WTC11 (cell line): Measurements from ENCODE around the gene TNIP2. TPM values are rescaled to one million over a fixed set of nuclear protein-coding genes. Genes with fewer than 3 reads are reported as not detected.
A peak's percentile ranks its signal among the peaks of the same experiment; 100 is the strongest.

Experiments
- ATAC-seq: fragments of 200-7000 bp; cut with Tn5 transposase; 2 replicates; pipeline ENCODE4 v1.10.0; 2021; ENCODE audit warnings: mild to moderate bottlenecking, moderate library complexity
- CTCF ChIA-PET: fragments of 300-600 bp; sonication (Branson Sonifier 250); formaldehyde crosslinking; loops from one replicate; lab custom pipeline; 2021; ENCODE audit warnings: antibody characterized with exemption; lab: Charles Lee
- POLR2A ChIA-PET: fragments of 350-600 bp; sonication (Branson Sonifier 250); formaldehyde crosslinking; loops from one replicate; lab custom pipeline; 2021; ENCODE audit warnings: antibody characterized with exemption; lab: Charles Lee
- DNase-seq: peaks from one replicate; pipeline ENCODE4 v3.0.0; 2021; ENCODE audit warnings: low spot score
- H3K27ac Mint-ChIP-seq: 2 replicates; pipeline ENCODE4 v1.8.0; 2021; ENCODE audit warnings: mixed read lengths
- H3K27me3 Mint-ChIP-seq: 2 replicates; pipeline ENCODE4 v1.8.0; 2021; ENCODE audit warnings: low read depth, mild to moderate bottlenecking, moderate library complexity, mixed read lengths
- H3K36me3 Mint-ChIP-seq: 2 replicates; pipeline ENCODE4 v1.8.0; 2021; ENCODE audit warnings: mixed read lengths
- H3K4me1 Mint-ChIP-seq: 2 replicates; pipeline ENCODE4 v1.8.0; 2022; ENCODE audit warnings: mixed read lengths
- H3K4me3 Mint-ChIP-seq: 2 replicates; pipeline ENCODE4 v1.8.0; 2021; ENCODE audit warnings: mild to moderate bottlenecking, moderate library complexity, mixed read lengths
- H3K9me3 Mint-ChIP-seq: 2 replicates; pipeline ENCODE4 v1.8.0; 2021; ENCODE audit warnings: mixed read lengths
- ATF3 ChIP-seq: sonication (generic); formaldehyde crosslinking; conservative IDR thresholded peaks from 2 replicates; pipeline ENCODE4 v1.8.1; 2022; ENCODE audit warnings: mild to moderate bottlenecking, missing genetic modification reagents
- ATF6 ChIP-seq: sonication (generic); formaldehyde crosslinking; IDR thresholded peaks from 2 replicates; pipeline ENCODE4 v1.8.1; 2023; ENCODE audit warnings: mild to moderate bottlenecking, missing genetic modification reagents
- CDX4 ChIP-seq: fragments of 250-450 bp; sonication (Bioruptor Pico); IDR thresholded peaks from 2 replicates; pipeline ENCODE4 v1.9.0; 2021; ENCODE audit warnings: moderate library complexity, mild to moderate bottlenecking, inconsistent platforms, borderline replicate concordance
- CREB1 ChIP-seq: sonication (generic); formaldehyde crosslinking; IDR thresholded peaks from 2 replicates; pipeline ENCODE4 v1.8.0; 2023; ENCODE audit warnings: mild to moderate bottlenecking, missing genetic modification reagents
- CTCF ChIP-seq: fragments of 200-600 bp; IDR thresholded peaks from 2 replicates; pipeline ENCODE4 v1.8.0; 2022; ENCODE audit warnings: antibody characterized with exemption
- ERG ChIP-seq: fragments of 250-450 bp; sonication (Bioruptor Pico); IDR thresholded peaks from 2 replicates; pipeline ENCODE4 v1.8.0; 2021; ENCODE audit warnings: mild to moderate bottlenecking
- IRF1 ChIP-seq: sonication (generic); formaldehyde crosslinking; IDR thresholded peaks from 2 replicates; pipeline ENCODE4 v1.8.0; 2023; ENCODE audit warnings: missing genetic modification reagents
- JAZF1 ChIP-seq: fragments of 250-450 bp; sonication (Bioruptor Pico); IDR thresholded peaks from 2 replicates; pipeline ENCODE4 v1.9.0; 2021; ENCODE audit warnings: moderate library complexity, mild to moderate bottlenecking, inconsistent platforms
- JUN ChIP-seq: sonication (generic); formaldehyde crosslinking; IDR thresholded peaks from 2 replicates; pipeline ENCODE4 v1.8.0; 2023; ENCODE audit warnings: mild to moderate bottlenecking, missing genetic modification reagents
- KAT7 ChIP-seq: sonication (generic); formaldehyde crosslinking; IDR thresholded peaks from 2 replicates; pipeline ENCODE4 v1.8.1; 2023; ENCODE audit warnings: missing genetic modification reagents, mild to moderate bottlenecking, borderline replicate concordance
- MXD4 ChIP-seq: fragments of 250-450 bp; sonication (Bioruptor Pico); IDR thresholded peaks from 2 replicates; pipeline ENCODE4 v1.8.0; 2021; ENCODE audit warnings: mild to moderate bottlenecking, moderate library complexity, borderline replicate concordance
- NR2C2 ChIP-seq: sonication (generic); formaldehyde crosslinking; IDR thresholded peaks from 2 replicates; pipeline ENCODE4 v1.8.0; 2022; ENCODE audit warnings: mild to moderate bottlenecking, missing genetic modification reagents
- TCF7 ChIP-seq: sonication (generic); formaldehyde crosslinking; IDR thresholded peaks from 2 replicates; pipeline ENCODE4 v1.8.0; 2022; ENCODE audit warnings: mild to moderate bottlenecking, low read depth, missing genetic modification reagents, moderate library complexity
- ZMAT4 ChIP-seq: fragments of 250-450 bp; sonication (Bioruptor Pico); IDR thresholded peaks from 2 replicates; pipeline ENCODE4 v1.9.0; 2021; ENCODE audit warnings: mild to moderate bottlenecking
- ZNF416 ChIP-seq: fragments of 250-450 bp; sonication (Bioruptor Pico); IDR thresholded peaks from 2 replicates; pipeline ENCODE4 v1.9.0; 2021; ENCODE audit warnings: mild to moderate bottlenecking, inconsistent platforms
- ZNF425 ChIP-seq: fragments of 250-450 bp; sonication (Bioruptor Pico); conservative IDR thresholded peaks from 2 replicates; pipeline ENCODE4 v1.9.0; 2021; ENCODE audit warnings: mild to moderate bottlenecking
- total RNA-seq: library from RNA; stranded (reverse); gene quantifications from 3 replicates; pipeline ENCODE4 v1.2.3, GENCODE V29; 2021

The TNIP2 gene
- total RNA-seq, 1 experiment from 2014 or later, result 44.4 TPM

GRCh38 chr4:2795300-2795892, 39.3 kb upstream of the TNIP2 start (continued):
- TF ChIP-seq CTCF (no peak), IRF1 (CRISPR knock-in tag) (no peak), ZMAT4 (CRISPR knock-in tag) (no peak), MXD4 (no peak), CDX4 (CRISPR knock-in tag) (no peak)

- H3K4me1 Mint-ChIP-seq, result peaks cover 19% of the 10 kb centered on the region
- POLR2A ChIA-PET, result no interaction called here
- H3K36me3 Mint-ChIP-seq, result no peaks in the 10 kb centered on the region
- no peak for TF ChIP-seq JUN (CRISPR knock-in tag)
- no peak for TF ChIP-seq TCF7 (CRISPR knock-in tag)
- no peak for TF ChIP-seq ERG (CRISPR knock-in tag)
- TF ChIP-seq JAZF1 (CRISPR knock-in tag), result no peak
- TF ChIP-seq ZNF425 (CRISPR knock-in tag), result no peak
- no peak for TF ChIP-seq ATF3 (CRISPR knock-in tag)
- no peak for TF ChIP-seq CREB1 (CRISPR knock-in tag)
- no peak for TF ChIP-seq NR2C2 (CRISPR knock-in tag)
- TF ChIP-seq KAT7, result no peak
- no peak for TF ChIP-seq ATF6 (CRISPR knock-in tag)
- TF ChIP-seq ZNF416 (CRISPR knock-in tag), result no peak
- TF ChIP-seq, all 79 proteins: peak for 0
- peak overlapping the region; percentile 76 for H3K4me3 Mint-ChIP-seq
- DNase-seq (peak; percentile 12), ATAC-seq (no peak)
- CTCF ChIA-PET, result no interaction called here
- peaks cover 21% of the 10 kb centered on the region for H3K27me3 Mint-ChIP-seq
- H3K9me3 Mint-ChIP-seq, result no peaks in the 10 kb centered on the region
- H3K27ac Mint-ChIP-seq, result no peak overlapping the region
These were observed 38.6 kb upstream of the TNIP2 start for GRCh38 chr4:2794486-2795299.
